ENCODE data around the gene PHETA2.
A peak's percentile ranks its signal among the peaks of the same experiment; 100 is the strongest.

Gene PHETA2, protein sequence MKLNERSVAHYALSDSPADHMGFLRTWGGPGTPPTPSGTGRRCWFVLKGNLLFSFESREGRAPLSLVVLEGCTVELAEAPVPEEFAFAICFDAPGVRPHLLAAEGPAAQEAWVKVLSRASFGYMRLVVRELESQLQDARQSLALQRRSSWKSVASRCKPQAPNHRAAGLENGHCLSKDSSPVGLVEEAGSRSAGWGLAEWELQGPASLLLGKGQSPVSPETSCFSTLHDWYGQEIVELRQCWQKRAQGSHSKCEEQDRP

GRCh38 chr22:42074132-42074811, at the start of gene PHETA2:
Gene PHETA2 (plus strand): TSS chr22:42074248. CDS start chr22:42077294, 3,046 bp downstream.
- no peak for DNase-seq (ENCODE audit: low read depth)
- in situ Hi-C loops (cut with HindIII; ENCODE audit: low sequenced_read_pairs): no loop called here
- peak; percentile 31 for TF ChIP-seq CTCF (IDR thresholded peaks at IDR 0.05; ENCODE audit: low read depth, low read length, missing control alignments)
- H3K4me3 ChIP-seq (ENCODE audit: low read depth, low read length): peak within 1 kb of the TSS; percentile 44

DNA sequence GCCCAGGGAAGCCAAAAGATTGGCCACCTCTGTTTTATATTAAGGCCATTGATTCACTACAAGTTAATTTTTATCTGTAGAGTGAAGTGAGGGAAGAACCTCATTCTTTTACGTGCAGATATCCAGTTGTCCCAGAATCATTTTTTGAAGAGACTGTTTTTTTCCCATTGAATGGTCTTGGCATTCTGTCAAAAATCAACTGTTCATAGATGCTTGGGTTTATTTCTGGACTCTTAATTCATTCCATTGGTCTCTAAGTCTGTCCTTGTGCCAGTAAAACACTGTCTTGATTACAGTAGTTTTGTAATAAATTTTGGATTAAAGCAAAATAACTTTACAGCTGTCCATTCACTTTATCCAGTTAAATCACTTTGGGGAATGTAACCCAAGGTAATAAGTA, 48.6 kb upstream of the PHETA2 start:
- no peak for TF ChIP-seq CTCF (IDR thresholded peaks at IDR 0.05; ENCODE audit: low read depth, low read length, missing control alignments)
- in situ Hi-C loops (cut with HindIII; ENCODE audit: low sequenced_read_pairs): no loop called here
- DNase-seq (ENCODE audit: low read depth): no peak
- H3K4me3 ChIP-seq (ENCODE audit: low read depth, low read length): no peak overlapping the region

DNA sequence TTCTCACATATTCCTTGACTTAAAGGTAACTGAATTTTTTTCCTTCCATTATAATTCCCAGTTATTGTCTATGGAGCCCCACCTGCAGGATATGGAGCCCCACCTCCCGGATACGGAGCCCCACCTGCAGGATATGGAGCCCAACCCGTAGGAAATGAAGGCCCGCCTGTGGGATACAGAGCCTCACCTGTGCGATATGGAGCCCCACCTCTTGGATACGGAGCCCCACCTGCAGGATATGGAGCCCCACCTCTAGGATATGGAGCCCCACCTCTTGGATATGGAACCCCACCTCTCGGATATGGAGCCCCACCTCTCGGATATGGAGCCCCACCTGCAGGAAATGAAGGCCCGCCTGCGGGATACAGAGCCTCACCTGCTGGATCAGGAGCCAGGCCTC, 47.3 kb upstream of the PHETA2 start:
- TF ChIP-seq CTCF (IDR thresholded peaks at IDR 0.05; ENCODE audit: low read depth, low read length, missing control alignments): no peak
- no peak overlapping the region for H3K4me3 ChIP-seq (ENCODE audit: low read depth, low read length)
- no peak for DNase-seq (ENCODE audit: low read depth)
- in situ Hi-C loops (cut with HindIII; ENCODE audit: low sequenced_read_pairs): no loop called here

DNA sequence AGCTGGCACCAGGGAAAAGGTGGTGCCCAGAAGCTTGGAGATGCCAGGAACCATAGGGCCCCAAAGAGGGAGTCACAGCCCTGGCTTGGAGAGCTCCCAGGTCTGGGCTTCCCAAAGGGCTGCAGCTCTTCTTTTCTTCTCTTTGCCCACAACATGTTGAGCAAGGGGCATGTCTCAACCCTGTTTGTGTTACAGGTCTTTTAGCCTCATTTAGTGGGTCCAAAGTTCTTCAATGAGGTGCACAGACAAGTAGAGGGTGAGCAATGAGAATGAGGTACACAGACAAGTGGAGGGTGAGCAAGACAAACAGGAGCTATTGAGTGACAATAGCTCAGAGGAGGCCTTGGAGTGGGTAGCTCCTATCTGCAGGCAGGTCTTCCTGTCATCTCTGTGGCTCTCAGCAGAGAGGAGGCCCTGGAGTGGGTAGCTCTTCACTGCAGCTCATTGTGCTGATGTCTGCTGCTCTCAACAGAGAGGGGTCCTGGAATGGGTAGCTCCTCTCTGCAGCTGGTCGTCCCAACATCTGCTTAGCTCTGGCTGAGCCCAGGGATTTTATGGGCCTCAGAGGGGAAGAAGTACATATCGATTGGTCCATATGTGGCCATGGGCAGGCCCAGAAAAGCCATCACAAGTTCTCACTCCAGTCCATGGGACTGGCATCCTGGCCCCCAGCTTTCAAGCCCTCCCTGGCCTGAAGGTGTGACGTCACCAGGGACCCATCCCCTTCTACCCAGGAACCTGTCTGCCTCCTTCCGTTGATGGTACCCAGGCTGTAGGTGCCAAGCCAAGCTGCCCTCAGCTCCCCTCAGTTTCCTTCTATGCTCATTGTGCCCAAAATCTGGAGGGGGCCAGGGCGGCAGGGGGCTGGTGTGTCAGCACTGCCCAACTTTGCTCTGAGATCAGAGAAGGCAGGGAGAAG, 40.5 kb upstream of the PHETA2 start:
- in situ Hi-C loops (cut with HindIII; ENCODE audit: low sequenced_read_pairs): no loop called here
- no peak overlapping the region for H3K4me3 ChIP-seq (ENCODE audit: low read depth, low read length)
- no peak for TF ChIP-seq CTCF (IDR thresholded peaks at IDR 0.05; ENCODE audit: low read depth, low read length, missing control alignments)
- DNase-seq (ENCODE audit: low read depth): no peak

DNA sequence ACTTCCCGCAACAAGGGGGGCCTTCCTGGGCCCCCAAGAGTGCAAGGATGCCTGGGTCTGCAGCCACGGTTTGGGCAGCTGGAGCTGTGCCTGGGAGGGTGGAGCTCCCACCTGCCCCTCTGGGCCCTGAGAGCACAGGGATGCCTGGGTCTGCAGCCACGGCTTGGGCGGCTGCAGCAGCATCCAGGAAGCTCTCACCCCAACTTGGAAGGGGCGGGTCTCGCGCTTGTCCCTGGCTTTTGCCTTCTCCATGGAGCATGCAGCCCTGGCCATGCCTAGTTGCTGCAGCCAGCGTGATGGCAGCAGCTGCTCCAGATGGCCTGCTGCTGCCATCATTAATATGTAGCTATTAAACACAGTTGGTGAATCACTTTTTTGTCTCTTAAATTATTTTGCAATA, 38.8 kb upstream of the PHETA2 start:
- no peak for DNase-seq (ENCODE audit: low read depth)
- TF ChIP-seq CTCF (IDR thresholded peaks at IDR 0.05; ENCODE audit: low read depth, low read length, missing control alignments): no peak
- H3K4me3 ChIP-seq (ENCODE audit: low read depth, low read length): no peak overlapping the region
- in situ Hi-C loops (cut with HindIII; ENCODE audit: low sequenced_read_pairs): no loop called here

GRCh38 chr22:42039271-42039670, 34.8 kb upstream of the PHETA2 start:
- DNase-seq (ENCODE audit: low read depth): no peak
- in situ Hi-C loops (cut with HindIII; ENCODE audit: low sequenced_read_pairs): no loop called here
- no peak for TF ChIP-seq CTCF (IDR thresholded peaks at IDR 0.05; ENCODE audit: low read depth, low read length, missing control alignments)
- no peak overlapping the region for H3K4me3 ChIP-seq (ENCODE audit: low read depth, low read length)

Measured in astrocyte of the cerebellum (primary cell).